Adipocyte (in vitro differentiated cells): Measurements from ENCODE around the gene MSANTD1.

Experiments used
- DNase-seq: peaks from one replicate; pipeline ENCODE4 v3.0.0-alpha.2; 2015; ENCODE audit warnings: low read depth
- H3K27me3 ChIP-seq: replicated peaks from 2 replicates; pipeline ENCODE4 v1.7.0; 2013; ENCODE audit warnings: mild to moderate bottlenecking, low read length, moderate library complexity; ENCODE audit not compliant: control insufficient read depth, insufficient read depth
- H3K36me3 ChIP-seq: 2 replicates; pipeline ENCODE4 v1.7.0; 2013; ENCODE audit warnings: low read length, mild to moderate bottlenecking, moderate library complexity; ENCODE audit not compliant: control insufficient read depth, insufficient read depth, severe bottlenecking
- H3K4me1 ChIP-seq: 2 replicates; pipeline ENCODE4 v1.7.0; 2013; ENCODE audit warnings: mild to moderate bottlenecking, low read length, moderate library complexity; ENCODE audit not compliant: control insufficient read depth, insufficient read depth
- H3K4me3 ChIP-seq: 2 replicates; pipeline ENCODE4 v1.7.0; 2013; ENCODE audit warnings: mild to moderate bottlenecking, low read length, moderate library complexity
- H3K9ac ChIP-seq: 2 replicates; pipeline ENCODE4 v1.7.0; 2013; ENCODE audit warnings: mild to moderate bottlenecking, low read length, moderate library complexity
- H3K9me3 ChIP-seq: 2 replicates; pipeline ENCODE4 v1.7.0; 2013; ENCODE audit warnings: mild to moderate bottlenecking, low read length, moderate library complexity; ENCODE audit not compliant: control insufficient read depth

MSANTD1 gene

GRCh38 chr4:3208826-3209225, 40.1 kb upstream of the MSANTD1 start:
- Histone ChIP-seq H3K36me3 (peaks cover 55% of the 10 kb centered on the region), H3K27me3 (no peaks in the 10 kb centered on the region)
- DNase-seq, result no peak

GRCh38 chr4:3209551-3210325, 39.2 kb upstream of the MSANTD1 start:
- Histone ChIP-seq H3K4me1 (peaks cover 13% of the 10 kb centered on the region), H3K9me3 (no peaks in the 10 kb centered on the region), H3K4me3 (no peak overlapping the region), H3K27me3 (no peaks in the 10 kb centered on the region), H3K9ac (no peak overlapping the region), H3K36me3 (peaks cover 64% of the 10 kb centered on the region)
- DNase-seq, result no peak

More at GRCh38 chr4:3208826-3209225, 40.1 kb upstream of the MSANTD1 start:
- no peaks in the 10 kb centered on the region for H3K9me3 ChIP-seq
- H3K4me3 ChIP-seq, result no peak overlapping the region
- H3K9ac ChIP-seq, result no peak overlapping the region
- H3K4me1 ChIP-seq, result peaks cover 22% of the 10 kb centered on the region

GRCh38 chr4:3210467-3210866, 38.5 kb upstream of the MSANTD1 start:
- H3K9me3 ChIP-seq, result no peaks in the 10 kb centered on the region
- H3K4me3 ChIP-seq, result no peak overlapping the region
- no peak for DNase-seq
- peaks cover 71% of the 10 kb centered on the region for H3K36me3 ChIP-seq
- H3K4me1 ChIP-seq, result peaks cover 12% of the 10 kb centered on the region
- H3K27me3 ChIP-seq, result no peaks in the 10 kb centered on the region
- H3K9ac ChIP-seq, result no peak overlapping the region

GRCh38 chr4:3211866-3212265, 37.1 kb upstream of the MSANTD1 start:
- DNase-seq, result no peak
- H3K4me1 ChIP-seq, result peaks cover 12% of the 10 kb centered on the region

GRCh38 chr4:3212391-3213105, 36.4 kb upstream of the MSANTD1 start:
- Histone ChIP-seq H3K4me1 (peaks cover 6% of the 10 kb centered on the region), H3K9ac (no peak overlapping the region), H3K36me3 (peaks cover 77% of the 10 kb centered on the region), H3K27me3 (no peaks in the 10 kb centered on the region), H3K4me3 (no peak overlapping the region), H3K9me3 (no peaks in the 10 kb centered on the region)
- no peak for DNase-seq

More at GRCh38 chr4:3211866-3212265, 37.1 kb upstream of the MSANTD1 start:
- Histone ChIP-seq H3K4me3 (no peak overlapping the region), H3K27me3 (no peaks in the 10 kb centered on the region), H3K36me3 (peaks cover 77% of the 10 kb centered on the region), H3K9ac (no peak overlapping the region), H3K9me3 (no peaks in the 10 kb centered on the region)

- H3K9me3 ChIP-seq, result no peaks in the 10 kb centered on the region
- H3K4me3 ChIP-seq, result no peak overlapping the region
- H3K9ac ChIP-seq, result no peak overlapping the region
- H3K4me1 ChIP-seq, result peaks cover under 1% of the 10 kb centered on the region
- DNase-seq, result no peak
- no peaks in the 10 kb centered on the region for H3K27me3 ChIP-seq
- H3K36me3 ChIP-seq, result peaks cover 82% of the 10 kb centered on the region
Observed at GRCh38 chr4:3213106-3213425, 35.9 kb upstream of the MSANTD1 start.

- no peak for DNase-seq
- Histone ChIP-seq H3K4me3 (no peak overlapping the region), H3K36me3 (peaks cover 84% of the 10 kb centered on the region), H3K9me3 (no peaks in the 10 kb centered on the region), H3K9ac (no peak overlapping the region), H3K4me1 (no peaks in the 10 kb centered on the region), H3K27me3 (no peaks in the 10 kb centered on the region)
Observed at GRCh38 chr4:3213661-3214250, 35.2 kb upstream of the MSANTD1 start.

GRCh38 chr4:3215256-3215655, 33.7 kb upstream of the MSANTD1 start:
- Histone ChIP-seq H3K4me1 (no peaks in the 10 kb centered on the region), H3K9ac (no peak overlapping the region), H3K27me3 (no peaks in the 10 kb centered on the region), H3K9me3 (no peaks in the 10 kb centered on the region), H3K36me3 (peaks cover 84% of the 10 kb centered on the region), H3K4me3 (no peak overlapping the region)
- no peak for DNase-seq

- Histone ChIP-seq H3K9me3 (no peaks in the 10 kb centered on the region), H3K4me3 (no peak overlapping the region), H3K27me3 (no peaks in the 10 kb centered on the region), H3K36me3 (peaks cover 85% of the 10 kb centered on the region), H3K4me1 (no peaks in the 10 kb centered on the region), H3K9ac (no peak overlapping the region)
- no peak for DNase-seq
Observed at GRCh38 chr4:3215733-3216132, 33.2 kb upstream of the MSANTD1 start.

GRCh38 chr4:3217266-3217665, 31.7 kb upstream of the MSANTD1 start:
- Histone ChIP-seq H3K9ac (no peak overlapping the region), H3K36me3 (peaks cover 94% of the 10 kb centered on the region)
- no peak for DNase-seq

GRCh38 chr4:3217771-3218170, 31.2 kb upstream of the MSANTD1 start:
- no peak overlapping the region for H3K4me3 ChIP-seq
- no peak overlapping the region for H3K9ac ChIP-seq
- H3K4me1 ChIP-seq, result no peaks in the 10 kb centered on the region
- no peaks in the 10 kb centered on the region for H3K27me3 ChIP-seq
- no peak for DNase-seq
- H3K36me3 ChIP-seq, result peaks cover 94% of the 10 kb centered on the region
- H3K9me3 ChIP-seq, result no peaks in the 10 kb centered on the region

More at GRCh38 chr4:3217266-3217665, 31.7 kb upstream of the MSANTD1 start:
- Histone ChIP-seq H3K4me3 (no peak overlapping the region), H3K4me1 (no peaks in the 10 kb centered on the region), H3K9me3 (no peaks in the 10 kb centered on the region), H3K27me3 (no peaks in the 10 kb centered on the region)
